Cortex of kidney (tissue), 1 donor: ENCODE data around the gene KHDRBS2.
"Not testable (repeated sequence)": the region's sequence is repeated elsewhere in the genome, so short reads cannot be mapped to it uniquely, and the experiment has no call there.

Experiments used
- DNase-seq: peaks from one replicate; lab custom pipeline; 2025; lab: John Stamatoyannopoulos, UW

The KHDRBS2 gene

GRCh38 chr6:61868507-61869080 lies 417.4 kb downstream of the KHDRBS2 start:
- DNase-seq: no peak

GRCh38 chr6:61867635-61868034 lies 418.4 kb downstream of the KHDRBS2 start:
- no peak for DNase-seq

DNA sequence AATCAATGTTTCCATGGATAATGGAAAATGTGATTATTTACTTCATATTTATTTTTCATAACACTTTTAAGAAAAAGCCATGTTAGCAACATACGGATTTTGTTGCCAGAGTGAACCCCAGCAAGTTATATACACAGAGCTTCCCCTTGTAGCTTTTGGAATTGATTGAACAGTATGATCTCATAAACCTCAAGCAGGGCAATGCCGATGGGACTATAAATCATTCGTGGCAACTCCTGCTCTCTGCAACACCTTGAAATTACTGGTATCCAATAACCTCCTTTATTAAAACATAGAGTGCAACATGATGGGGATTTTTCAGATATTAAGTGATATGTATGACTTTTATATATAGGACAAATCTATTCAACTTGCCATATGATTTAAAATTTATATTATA lies 428.5 kb downstream of the KHDRBS2 start:
- DNase-seq: no peak

- DNase-seq: no peak
Measured at GRCh38 chr6:61841958-61842357, 444.1 kb downstream of the KHDRBS2 start.

DNA sequence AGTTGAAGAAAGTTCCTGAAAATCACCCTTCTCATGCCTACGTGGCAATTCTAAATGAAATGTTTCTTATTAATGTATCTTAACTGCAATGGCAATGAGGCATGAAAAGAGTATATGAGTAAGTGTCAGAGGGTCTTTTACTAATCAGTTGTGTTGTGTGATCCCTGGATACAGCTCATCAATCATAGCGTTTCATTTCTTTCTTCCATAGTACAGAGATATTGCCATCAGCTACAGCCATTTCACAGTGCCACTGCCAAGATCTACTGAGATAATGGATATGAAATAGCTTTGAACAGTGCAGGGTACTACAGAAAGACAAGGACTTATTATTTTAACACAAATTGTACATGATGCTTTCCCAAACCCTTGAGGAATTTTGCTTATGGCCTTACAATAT lies 450.8 kb downstream of the KHDRBS2 start:
- no peak for DNase-seq

DNA sequence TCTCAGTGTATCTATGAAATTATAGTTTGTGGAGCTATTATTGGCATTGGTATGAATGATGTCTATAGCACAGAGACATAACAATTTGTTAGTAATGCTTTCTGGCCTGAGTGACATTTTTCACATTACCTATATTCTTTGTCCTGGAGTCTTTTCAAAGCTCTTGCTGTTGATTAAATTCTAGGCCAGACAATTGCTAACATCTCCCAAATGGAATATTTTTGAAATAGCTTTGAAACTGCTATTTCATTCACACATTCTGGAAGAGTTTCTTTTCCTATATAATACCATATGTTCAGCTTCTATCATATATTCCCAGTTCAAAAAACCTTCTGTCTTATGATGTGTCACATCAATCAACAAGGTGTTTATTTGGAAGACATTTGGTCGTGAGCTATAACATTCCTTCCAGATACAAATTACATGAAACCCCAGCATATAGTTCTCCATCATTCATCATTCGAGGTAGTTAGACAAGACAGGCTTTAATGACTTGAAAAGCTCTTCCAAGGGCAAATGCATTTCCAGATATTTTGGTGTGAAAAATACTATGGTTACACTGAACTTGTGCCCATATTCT lies 452.8 kb downstream of the KHDRBS2 start:
- no peak for DNase-seq

DNA sequence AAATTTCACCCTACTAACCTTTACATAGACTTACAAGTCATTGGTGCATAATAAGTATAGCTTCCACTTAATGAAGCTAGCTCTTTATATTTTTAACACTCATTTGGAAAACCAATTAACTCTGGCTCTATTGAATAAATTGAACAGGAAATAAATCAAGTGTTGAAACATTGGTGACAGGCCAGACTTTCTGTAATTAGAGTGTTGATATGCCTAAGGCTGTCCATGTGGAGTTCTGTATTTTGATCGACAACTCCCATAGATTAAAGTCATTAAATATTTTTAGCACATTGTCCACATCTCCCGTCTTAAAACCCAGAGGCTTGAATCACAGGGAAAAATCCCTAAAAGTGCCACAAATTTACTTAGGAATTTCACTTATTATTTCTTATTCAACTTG lies 468.3 kb downstream of the KHDRBS2 start:
- no peak for DNase-seq

GRCh38 chr6:61810047-61810446 lies 476.0 kb downstream of the KHDRBS2 start:
- DNase-seq: no peak

DNA sequence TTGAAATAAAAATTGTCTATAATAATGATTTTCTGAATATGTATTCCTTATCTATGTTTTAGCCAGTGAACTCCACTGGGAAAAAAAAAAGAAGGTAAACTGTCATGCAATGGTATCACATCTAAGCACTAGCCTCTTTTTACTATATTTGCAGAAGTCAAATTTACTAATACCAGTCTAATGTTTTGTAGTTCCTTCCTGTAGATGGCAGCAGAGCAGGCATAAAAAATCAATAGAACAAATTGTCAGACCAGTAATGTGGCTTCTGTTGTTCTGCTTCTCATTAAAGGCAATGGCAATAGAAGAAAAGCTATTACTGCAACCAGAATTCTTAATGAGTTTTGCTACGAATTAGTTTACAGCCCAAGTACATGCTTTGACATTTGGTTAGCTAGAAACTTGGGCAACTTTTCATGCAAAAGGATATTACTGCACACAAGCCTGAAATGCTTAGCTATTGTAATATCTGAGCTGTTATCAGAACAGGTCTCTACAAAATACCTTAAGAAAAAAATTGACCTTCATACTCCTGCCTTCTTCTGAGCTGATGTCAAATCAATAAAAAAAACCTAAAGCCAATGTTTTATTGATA lies 476.9 kb downstream of the KHDRBS2 start:
- DNase-seq: no peak

DNA sequence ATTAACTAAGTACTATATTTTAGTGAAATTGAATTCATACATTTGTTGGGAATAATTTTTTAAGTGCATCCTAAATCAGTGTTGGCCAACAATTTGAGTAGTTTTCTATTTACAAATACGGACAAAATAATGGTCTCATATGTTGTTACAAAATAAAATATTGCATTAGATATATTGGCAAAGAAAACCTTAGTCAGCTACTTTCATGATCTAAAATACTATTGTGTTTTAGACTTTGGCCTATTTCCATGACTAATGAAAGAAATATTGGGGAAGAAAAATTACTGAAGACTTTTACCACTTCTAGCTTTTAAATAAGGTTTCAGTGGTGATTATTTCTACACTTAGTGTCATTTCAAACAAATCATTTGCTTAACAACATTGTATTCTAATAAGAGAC lies 498.0 kb downstream of the KHDRBS2 start:
- DNase-seq: no peak

DNA sequence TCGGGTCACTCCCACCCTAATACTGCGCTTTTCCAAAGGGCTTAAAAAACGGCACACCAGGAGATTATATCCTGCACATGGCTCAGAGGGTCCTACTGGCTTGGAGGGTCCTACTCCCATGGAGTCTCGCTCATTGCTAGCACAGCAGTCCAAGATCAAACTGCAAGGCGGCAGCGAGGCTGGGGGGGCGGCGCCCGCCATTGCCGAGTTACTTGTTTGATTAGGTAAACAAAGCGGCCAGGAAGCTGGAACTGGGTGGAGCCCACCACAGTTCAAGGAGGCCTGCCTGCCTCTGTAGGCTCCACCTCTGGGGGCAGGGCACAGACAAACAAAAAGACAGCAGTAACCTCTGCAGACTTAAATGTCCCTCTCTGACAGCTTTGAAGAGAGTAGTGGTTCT lies 516.6 kb downstream of the KHDRBS2 start:
- not testable (repeated sequence) for DNase-seq

DNA sequence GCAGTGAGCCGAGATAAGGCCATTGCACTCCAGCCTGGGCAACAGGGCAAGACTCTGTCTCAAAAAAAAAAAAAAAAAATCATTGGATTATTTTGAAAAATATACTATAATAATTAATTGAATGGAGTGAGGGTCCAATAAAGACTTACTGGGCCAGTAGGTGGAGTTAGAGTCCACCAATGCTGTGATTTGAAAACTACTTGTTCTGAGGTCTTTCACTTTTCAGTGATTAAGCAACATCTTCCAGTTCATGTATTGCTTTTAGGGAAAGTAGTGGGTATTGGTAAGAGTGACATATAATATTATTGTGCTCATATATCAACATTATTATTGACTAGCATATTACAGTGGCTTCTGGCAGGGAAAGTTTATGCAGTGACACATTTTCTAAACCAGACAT lies 530.3 kb downstream of the KHDRBS2 start:
- no peak for DNase-seq

GRCh38 chr6:61751986-61752385 lies 534.0 kb downstream of the KHDRBS2 start:
- DNase-seq: no peak

DNA sequence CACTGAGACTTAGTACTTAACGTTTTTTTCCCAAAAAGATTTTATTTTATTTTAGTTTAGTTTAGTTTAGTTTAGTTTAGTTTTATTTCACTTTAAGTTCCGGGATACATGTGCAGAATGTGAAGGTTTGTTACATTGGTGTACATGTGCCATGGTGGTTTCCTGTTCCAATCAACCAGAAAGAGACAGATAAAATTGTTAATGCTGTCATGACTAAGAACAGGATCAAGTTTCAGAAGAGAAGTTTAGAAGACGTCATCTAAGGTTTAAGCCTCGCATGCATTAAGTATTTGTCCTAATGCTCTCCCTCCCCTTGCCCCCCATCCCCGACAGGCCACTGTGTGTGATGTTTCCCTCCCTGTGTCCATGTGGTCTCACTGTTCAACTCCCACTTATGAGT lies 540.0 kb downstream of the KHDRBS2 start:
- DNase-seq: no peak

GRCh38 chr6:61711849-61712248 lies 574.2 kb downstream of the KHDRBS2 start:
- no peak for DNase-seq

- no peak for DNase-seq
Measured at GRCh38 chr6:61688165-61688564, 597.9 kb downstream of the KHDRBS2 start.

DNA sequence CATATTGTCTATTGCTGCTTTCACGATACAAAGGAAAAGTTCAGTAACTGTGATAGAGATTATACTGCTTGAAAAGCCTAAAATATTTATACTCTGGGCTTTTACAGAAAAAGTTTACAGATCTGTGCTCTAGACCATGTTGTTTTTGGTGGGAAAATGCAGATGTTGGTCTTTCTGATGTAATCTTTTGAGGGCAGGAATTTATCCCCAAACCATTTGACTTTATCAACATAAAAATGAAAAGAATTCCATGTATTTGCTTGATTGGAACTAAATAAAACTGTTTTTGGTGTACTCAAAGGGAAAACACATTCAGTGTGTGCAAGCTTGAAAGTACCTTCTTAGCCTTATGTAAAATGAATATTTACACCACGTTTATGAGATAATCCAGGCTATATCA lies 603.5 kb downstream of the KHDRBS2 start:
- DNase-seq: no peak

GRCh38 chr6:61679625-61680024 lies 606.4 kb downstream of the KHDRBS2 start:
- no peak for DNase-seq

DNA sequence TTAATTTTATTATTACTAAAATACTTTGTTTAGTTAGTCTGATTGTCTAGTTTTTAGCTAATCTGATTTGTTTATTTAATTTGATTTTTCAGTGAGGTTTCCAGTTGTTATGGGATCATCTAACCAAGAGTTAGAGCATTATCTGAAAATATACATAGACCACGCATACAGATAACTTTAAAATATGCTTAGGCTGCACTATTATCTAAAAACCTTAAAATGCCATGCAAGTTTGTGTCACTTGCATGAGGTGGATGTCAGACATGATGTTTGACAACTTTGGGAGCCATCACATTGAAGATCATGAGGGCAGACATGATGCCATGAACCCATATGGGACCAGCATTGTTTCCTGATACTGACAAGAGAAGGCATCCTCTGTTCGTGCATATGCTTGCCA lies 610.3 kb downstream of the KHDRBS2 start:
- DNase-seq: no peak

DNA sequence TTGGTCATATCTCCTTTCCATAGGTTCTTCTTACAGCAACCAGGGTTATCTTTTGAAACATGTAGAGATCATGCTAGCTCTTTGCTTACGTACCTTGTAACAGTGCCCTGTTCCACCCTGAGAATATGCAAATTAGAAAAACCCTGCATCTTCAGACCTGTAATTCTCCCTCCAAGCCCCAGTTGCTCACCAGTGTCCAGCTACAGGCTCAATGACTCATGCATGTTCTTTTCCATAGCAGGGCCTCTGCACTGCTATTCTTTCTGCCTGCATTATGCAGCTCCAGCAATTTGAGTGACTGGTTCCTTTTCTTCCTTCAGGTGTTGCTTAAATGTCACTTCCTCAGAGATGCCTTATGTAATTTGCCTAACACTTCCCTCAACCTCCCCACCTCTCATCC lies 636.2 kb downstream of the KHDRBS2 start:
- DNase-seq: no peak

- DNase-seq: no peak
Measured at GRCh38 chr6:61640463-61640862, 645.6 kb downstream of the KHDRBS2 start.
